ENCODE results near the gene CAMTA1.

DNA sequence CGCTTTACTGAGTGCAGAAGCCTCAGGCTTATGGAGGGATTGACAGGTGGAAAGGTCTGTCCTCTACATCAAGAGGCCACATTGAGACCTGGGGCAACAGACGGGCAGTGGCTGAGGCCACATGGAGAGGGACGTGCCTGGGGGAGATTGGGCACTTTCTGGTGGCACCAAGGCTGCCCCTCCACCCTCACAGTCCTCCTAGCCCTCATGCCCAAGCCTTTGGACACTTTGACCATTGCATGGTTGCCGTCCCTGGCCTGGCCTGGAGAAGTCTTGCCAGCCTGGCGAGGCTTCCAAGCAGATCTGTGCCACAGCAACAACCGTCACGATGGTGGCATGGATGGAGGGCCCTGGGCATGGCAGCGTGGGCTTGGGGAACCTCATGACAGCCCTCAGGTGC, 793.8 kb downstream of the CAMTA1 start:
- TF ChIP-seq CTCF (IDR thresholded peaks at IDR 0.05) (no peak), POLR2A (IDR thresholded peaks at IDR 0.05) (no peak), POLR2AphosphoS5 (IDR thresholded peaks at IDR 0.05) (no peak), EP300 (IDR thresholded peaks at IDR 0.05) (no peak)

Data from stomach (tissue), 4 donors.